ENCODE measurements around the gene C16orf96.

C16orf96 gene

DNA sequence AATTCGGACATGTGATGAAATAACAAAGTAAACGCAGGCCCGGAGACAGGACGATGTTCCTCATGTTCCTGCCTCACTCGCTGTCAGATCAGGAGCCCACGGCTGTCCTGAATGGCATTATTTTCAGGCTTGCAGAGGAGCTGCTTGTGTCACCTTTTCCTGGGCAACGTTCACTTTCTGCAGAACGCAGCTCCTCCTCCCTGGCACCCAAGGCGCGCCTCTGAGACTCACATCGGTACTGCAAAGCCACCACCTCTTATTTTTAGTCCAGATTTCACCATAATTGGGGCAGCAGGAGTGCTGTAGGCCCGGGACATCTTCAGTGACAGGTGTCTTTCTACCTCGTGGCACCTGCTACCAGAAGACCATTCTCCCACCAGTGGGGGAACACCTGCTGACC, 8.0 kb upstream of the C16orf96 start:
- Histone ChIP-seq H2AFZ (ENCODE audit: low read depth, low read length) (0 out of 2 replicates have a peak overlapping the region, but pooled peaks have one; percentile 13), H4K20me1 (ENCODE audit: insufficient read depth, low read length) (no peaks in the 10 kb centered on the region), H3K9me3 (ENCODE audit: insufficient read depth, low read length, severe bottlenecking) (no peaks in the 10 kb centered on the region), H3K9ac (ENCODE audit: low read depth, low read length) (no peak overlapping the region), H3K4me3 (ENCODE audit: low read depth in 1 of 2, low read length in 2 of 2) (no peak overlapping the region), H3K4me2 (ENCODE audit: insufficient read depth, low read length) (peak overlapping the region; percentile 27; the same call in 1 of the 2 replicates), H3K36me3 (ENCODE audit: insufficient read depth, low read length) (no peaks in the 10 kb centered on the region), H3K27me3 (ENCODE audit: insufficient read depth, low read length, poor library complexity) (peaks cover 4% of the 10 kb centered on the region), H3K27ac (ENCODE audit: low read length) (no peak overlapping the region), H3K4me1 (ENCODE audit: insufficient read depth, low read length) (peaks cover 5% of the 10 kb centered on the region; the same call in 1 of the 2 replicates), H3K79me2 (ENCODE audit: insufficient read depth, low read length) (no peaks in the 10 kb centered on the region)
- DNase-seq (no peak), ATAC-seq (ENCODE audit: insufficient read depth, low read depth) (no peak)
- no peak for TF ChIP-seq EZH2 (IDR thresholded peaks at IDR 0.05; ENCODE audit: borderline replicate concordance, low read depth, low read length, severe bottlenecking)
- TF ChIP-seq, protein P1, sequence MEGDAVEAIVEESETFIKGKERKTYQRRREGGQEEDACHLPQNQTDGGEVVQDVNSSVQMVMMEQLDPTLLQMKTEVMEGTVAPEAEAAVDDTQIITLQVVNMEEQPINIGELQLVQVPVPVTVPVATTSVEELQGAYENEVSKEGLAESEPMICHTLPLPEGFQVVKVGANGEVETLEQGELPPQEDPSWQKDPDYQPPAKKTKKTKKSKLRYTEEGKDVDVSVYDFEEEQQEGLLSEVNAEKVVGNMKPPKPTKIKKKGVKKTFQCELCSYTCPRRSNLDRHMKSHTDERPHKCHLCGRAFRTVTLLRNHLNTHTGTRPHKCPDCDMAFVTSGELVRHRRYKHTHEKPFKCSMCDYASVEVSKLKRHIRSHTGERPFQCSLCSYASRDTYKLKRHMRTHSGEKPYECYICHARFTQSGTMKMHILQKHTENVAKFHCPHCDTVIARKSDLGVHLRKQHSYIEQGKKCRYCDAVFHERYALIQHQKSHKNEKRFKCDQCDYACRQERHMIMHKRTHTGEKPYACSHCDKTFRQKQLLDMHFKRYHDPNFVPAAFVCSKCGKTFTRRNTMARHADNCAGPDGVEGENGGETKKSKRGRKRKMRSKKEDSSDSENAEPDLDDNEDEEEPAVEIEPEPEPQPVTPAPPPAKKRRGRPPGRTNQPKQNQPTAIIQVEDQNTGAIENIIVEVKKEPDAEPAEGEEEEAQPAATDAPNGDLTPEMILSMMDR (IDR thresholded peaks at IDR 0.05; ENCODE audit: borderline replicate concordance, extremely low read depth, low read length, poor library complexity, severe bottlenecking) = no peak

DNA sequence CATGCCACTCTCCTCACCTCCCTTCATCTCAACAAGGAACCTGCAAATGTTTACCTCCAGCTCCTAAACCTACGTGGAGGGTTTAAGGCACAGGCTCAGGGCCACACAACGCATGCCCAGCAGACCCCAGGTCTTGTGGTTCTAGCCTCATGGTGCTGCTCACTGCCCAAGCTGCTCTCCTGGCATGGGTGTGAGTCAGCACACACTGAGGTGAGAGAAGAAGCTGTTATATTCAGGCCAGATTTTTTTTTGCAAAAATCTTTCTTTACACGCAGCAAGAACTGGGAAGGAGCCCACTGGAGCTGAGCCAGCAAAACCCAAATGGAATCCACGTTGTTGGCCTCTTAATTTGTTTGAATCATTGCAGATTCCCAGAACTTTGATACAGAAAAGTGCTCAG, 5.5 kb upstream of the C16orf96 start:
- Histone ChIP-seq H2AFZ (ENCODE audit: low read depth, low read length) (no peak overlapping the region), H3K27me3 (ENCODE audit: insufficient read depth, low read length, poor library complexity) (peaks cover 5% of the 10 kb centered on the region), H3K4me3 (ENCODE audit: low read depth in 1 of 2, low read length in 2 of 2) (no peak overlapping the region), H3K27ac (ENCODE audit: low read length) (no peak overlapping the region), H3K4me1 (ENCODE audit: insufficient read depth, low read length) (peaks cover 5% of the 10 kb centered on the region; the same call in 1 of the 2 replicates), H3K4me2 (ENCODE audit: insufficient read depth, low read length) (no peak overlapping the region), H3K9ac (ENCODE audit: low read depth, low read length) (no peak overlapping the region), H4K20me1 (ENCODE audit: insufficient read depth, low read length) (no peaks in the 10 kb centered on the region), H3K36me3 (ENCODE audit: insufficient read depth, low read length) (no peaks in the 10 kb centered on the region), H3K9me3 (ENCODE audit: insufficient read depth, low read length, severe bottlenecking) (no peaks in the 10 kb centered on the region), H3K79me2 (ENCODE audit: insufficient read depth, low read length) (no peaks in the 10 kb centered on the region)
- TF ChIP-seq, protein P1 (IDR thresholded peaks at IDR 0.05; ENCODE audit: borderline replicate concordance, extremely low read depth, low read length, poor library complexity, severe bottlenecking) = no peak
- TF ChIP-seq EZH2 (IDR thresholded peaks at IDR 0.05; ENCODE audit: borderline replicate concordance, low read depth, low read length, severe bottlenecking) = no peak
- DNase-seq = no peak
- no peak for ATAC-seq (ENCODE audit: insufficient read depth, low read depth)

GRCh38 chr16:4552541-4552940, 3.6 kb upstream of the C16orf96 start:
- no peaks in the 10 kb centered on the region for H3K36me3 ChIP-seq (ENCODE audit: insufficient read depth, low read length)
- H3K4me2 ChIP-seq (ENCODE audit: insufficient read depth, low read length) = no peak overlapping the region
- no peak for TF ChIP-seq EZH2 (IDR thresholded peaks at IDR 0.05; ENCODE audit: borderline replicate concordance, low read depth, low read length, severe bottlenecking)
- TF ChIP-seq, protein P1 (IDR thresholded peaks at IDR 0.05; ENCODE audit: borderline replicate concordance, extremely low read depth, low read length, poor library complexity, severe bottlenecking) = no peak
- no peaks in the 10 kb centered on the region for H4K20me1 ChIP-seq (ENCODE audit: insufficient read depth, low read length)
- H3K27ac ChIP-seq (ENCODE audit: low read length) = no peak overlapping the region
- H3K79me2 ChIP-seq (ENCODE audit: insufficient read depth, low read length) = no peaks in the 10 kb centered on the region
- no peak for ATAC-seq (ENCODE audit: insufficient read depth, low read depth)
- no peak overlapping the region for H3K4me3 ChIP-seq (ENCODE audit: low read depth in 1 of 2, low read length in 2 of 2)
- peaks cover 5% of the 10 kb centered on the region; the same call in 1 of the 2 replicates for H3K4me1 ChIP-seq (ENCODE audit: insufficient read depth, low read length)
- no peaks in the 10 kb centered on the region for H3K9me3 ChIP-seq (ENCODE audit: insufficient read depth, low read length, severe bottlenecking)
- no peak overlapping the region for H3K9ac ChIP-seq (ENCODE audit: low read depth, low read length)
- peaks cover 5% of the 10 kb centered on the region for H3K27me3 ChIP-seq (ENCODE audit: insufficient read depth, low read length, poor library complexity)
- no peak for DNase-seq
- H2AFZ ChIP-seq (ENCODE audit: low read depth, low read length) = no peak overlapping the region

DNA sequence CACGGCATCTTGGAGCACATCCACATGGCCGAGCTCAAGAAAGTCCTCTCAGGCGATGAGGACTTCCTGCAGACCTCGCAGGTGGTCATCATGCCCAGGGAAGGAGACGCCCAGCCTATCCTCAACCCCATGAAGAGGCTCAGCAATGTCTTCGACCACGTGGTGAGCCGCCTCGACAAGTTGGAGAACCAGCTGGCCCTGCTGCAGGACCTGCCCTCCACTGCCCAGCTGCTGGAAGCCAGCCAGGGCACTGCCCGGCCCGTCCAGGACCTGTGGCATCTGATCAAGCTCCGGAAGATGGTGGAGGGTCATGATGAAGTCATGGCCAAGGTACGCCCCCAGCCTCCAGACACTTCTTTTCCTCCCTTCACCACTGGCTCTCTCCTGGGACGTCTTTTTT, 440 bp downstream of the C16orf96 start:
- Histone ChIP-seq H3K79me2 (ENCODE audit: insufficient read depth, low read length) (no peaks in the 10 kb centered on the region), H4K20me1 (ENCODE audit: insufficient read depth, low read length) (no peaks in the 10 kb centered on the region), H3K9me3 (ENCODE audit: insufficient read depth, low read length, severe bottlenecking) (no peaks in the 10 kb centered on the region), H3K4me2 (ENCODE audit: insufficient read depth, low read length) (no peak overlapping the region), H3K9ac (ENCODE audit: low read depth, low read length) (no peak overlapping the region), H3K36me3 (ENCODE audit: insufficient read depth, low read length) (no peaks in the 10 kb centered on the region), H3K27me3 (ENCODE audit: insufficient read depth, low read length, poor library complexity) (peaks cover 5% of the 10 kb centered on the region), H3K27ac (ENCODE audit: low read length) (no peak overlapping the region), H3K4me1 (ENCODE audit: insufficient read depth, low read length) (no peaks in the 10 kb centered on the region), H2AFZ (ENCODE audit: low read depth, low read length) (no peak overlapping the region), H3K4me3 (ENCODE audit: low read depth in 1 of 2, low read length in 2 of 2) (no peak overlapping the region)
- ATAC-seq (ENCODE audit: insufficient read depth, low read depth) = no peak
- DNase-seq = no peak
- TF ChIP-seq EZH2 (IDR thresholded peaks at IDR 0.05; ENCODE audit: borderline replicate concordance, low read depth, low read length, severe bottlenecking) = no peak
- TF ChIP-seq, protein P1 (IDR thresholded peaks at IDR 0.05; ENCODE audit: borderline replicate concordance, extremely low read depth, low read length, poor library complexity, severe bottlenecking) = no peak
